Activated T-helper 17 cell treated with anti-CD3 and anti-CD28 coated beads, Interleukin-2, amount 50 U/mL, for 72 hours (primary cell): ENCODE results near the gene CHCHD10. TPM values are rescaled to one million over a fixed set of nuclear protein-coding genes. Genes with fewer than 3 reads are reported as not detected.

ENCODE experiments used
- ATAC-seq: fragments of 150-1000 bp; cut with Tn5 transposase; replicated peaks from 2 replicates; pipeline ENCODE4 v1.10.0; 2021; ENCODE audit warnings: mild to moderate bottlenecking, moderate library complexity
- H3K27ac Mint-ChIP-seq: one replicate; pipeline ENCODE4 v1.8.0; 2022; ENCODE audit warnings: mixed read lengths
- H3K27me3 Mint-ChIP-seq: one replicate; pipeline ENCODE4 v1.8.0; 2022; ENCODE audit warnings: mixed read lengths
- H3K36me3 Mint-ChIP-seq: one replicate; pipeline ENCODE4 v1.8.0; 2022; ENCODE audit warnings: low read depth, mild to moderate bottlenecking, mixed read lengths
- H3K4me1 Mint-ChIP-seq: one replicate; pipeline ENCODE4 v1.8.0; 2022; ENCODE audit warnings: mixed read lengths
- H3K4me3 Mint-ChIP-seq: one replicate; pipeline ENCODE4 v1.8.0; 2022; ENCODE audit warnings: mild to moderate bottlenecking, mixed read lengths
- H3K9me3 Mint-ChIP-seq: one replicate; pipeline ENCODE4 v1.8.0; 2022; ENCODE audit warnings: mixed read lengths
- total RNA-seq, 2 donors: library from RNA; stranded (reverse); gene quantifications; one replicate each; pipeline ENCODE4 v1.2.3, GENCODE V29; 2022

The CHCHD10 gene
- total RNA-seq = 100 to 1,000 TPM in 1 of 2 donors, 10 to 100 TPM in 1; 49.6 to 104 TPM

DNA sequence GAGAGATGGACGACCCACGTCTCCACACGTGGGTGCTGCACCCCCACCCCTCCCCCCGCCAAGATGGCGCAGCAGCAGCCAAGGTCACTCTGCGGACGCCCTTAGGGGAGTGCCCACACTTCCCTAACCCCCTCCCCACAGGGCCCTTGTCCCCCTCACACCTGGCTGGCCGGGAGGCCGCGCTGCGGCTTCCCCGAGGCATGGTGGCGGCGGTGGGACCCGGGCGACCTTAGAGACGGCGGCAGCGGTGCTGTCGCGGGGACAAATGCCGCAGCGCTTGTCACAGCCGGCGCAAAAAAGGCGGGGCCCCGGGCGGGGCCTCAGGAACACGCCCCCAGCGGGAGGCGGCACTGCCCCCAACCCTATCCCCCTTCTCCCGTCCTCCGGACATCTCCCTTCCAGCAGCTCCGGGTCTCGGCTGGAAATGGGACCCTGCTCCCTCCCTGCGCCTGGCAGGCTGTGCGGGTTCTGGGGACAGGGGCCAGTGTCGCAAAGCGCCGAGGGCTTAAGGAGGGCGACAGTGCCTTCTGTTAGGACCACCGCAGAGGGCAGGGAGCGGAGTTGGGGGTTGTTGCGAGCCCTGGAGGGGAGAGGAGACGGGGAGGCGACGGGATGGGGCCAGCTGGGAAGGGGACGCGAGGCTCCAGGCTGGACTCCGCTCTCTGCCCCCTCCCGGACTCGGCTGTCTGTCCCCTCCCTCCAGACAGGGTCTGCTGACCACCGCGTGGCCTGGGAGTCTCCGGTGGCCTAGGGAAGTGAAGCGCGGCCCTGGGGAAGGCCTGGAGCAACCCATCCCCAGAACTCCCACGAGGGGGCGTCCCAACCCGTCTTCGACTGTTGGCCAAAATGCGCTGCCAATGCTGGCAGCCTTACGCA lies at the start of gene CHCHD10:
TSS of gene CHCHD10 (minus strand) at position 300 of the 876 bp plus-strand sequence. CDS start at position 202, 98 bp downstream.
- Mint-ChIP-seq H3K4me1 (no peaks in the 10 kb centered on the region), H3K9me3 (no peaks in the 10 kb centered on the region), H3K36me3 (no peaks in the 10 kb centered on the region), H3K4me3 (peak within 1 kb of the TSS; percentile 76), H3K27ac (no peak within 1 kb of the TSS), H3K27me3 (no peaks in the 10 kb centered on the region)
- ATAC-seq = peak; percentile 79

- no peaks in the 10 kb centered on the region for H3K27me3 Mint-ChIP-seq
- peaks cover 6% of the 10 kb centered on the region for H3K4me1 Mint-ChIP-seq
- H3K36me3 Mint-ChIP-seq = peaks cover 88% of the 10 kb centered on the region
- no peaks in the 10 kb centered on the region for H3K9me3 Mint-ChIP-seq
- no peak for ATAC-seq
- no peak overlapping the region for H3K4me3 Mint-ChIP-seq
- H3K27ac Mint-ChIP-seq = peak overlapping the region; percentile 24
These were observed 49.4 kb upstream of the CHCHD10 start for GRCh38 chr22:23817146-23817545.

DNA sequence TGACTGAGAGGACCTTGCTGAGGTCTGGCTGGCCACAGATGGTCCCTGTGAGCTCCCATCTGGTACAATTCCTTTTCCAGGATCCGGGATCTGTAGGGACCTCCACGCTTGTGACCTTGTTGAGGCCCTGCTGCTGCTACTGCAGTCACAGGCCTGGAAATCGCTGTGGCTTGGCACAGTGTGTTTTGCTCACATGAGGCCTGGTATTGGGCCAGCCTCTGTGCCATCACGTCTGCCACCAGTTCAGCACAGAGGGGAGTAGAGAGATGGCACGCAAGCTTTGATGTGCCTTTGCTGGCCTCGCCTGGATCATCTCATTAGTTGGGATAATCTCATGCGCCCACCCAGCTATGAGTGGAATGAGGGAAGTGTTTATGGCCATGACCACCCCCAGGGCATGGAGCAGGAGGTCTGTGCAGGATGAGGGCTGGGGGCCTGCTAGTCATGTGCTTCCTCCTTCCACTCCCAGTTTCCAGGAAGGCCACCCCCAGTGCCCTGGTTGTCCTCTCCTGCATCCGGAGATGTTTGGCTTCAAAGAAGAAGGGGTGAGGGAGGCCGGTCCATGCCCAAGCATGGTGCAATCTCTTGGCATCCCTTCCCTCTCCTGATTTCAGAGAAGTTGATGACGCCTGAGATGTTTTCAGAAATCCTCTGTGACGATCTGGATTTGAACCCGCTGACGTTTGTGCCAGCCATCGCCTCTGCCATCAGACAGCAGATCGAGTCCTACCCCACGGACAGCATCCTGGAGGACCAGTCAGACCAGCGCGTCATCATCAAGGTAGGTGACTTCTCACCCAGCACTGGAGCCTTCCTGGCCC lies 48.6 kb upstream of the CHCHD10 start:
- no peak for ATAC-seq
- H3K36me3 Mint-ChIP-seq = peaks cover 85% of the 10 kb centered on the region
- H3K4me3 Mint-ChIP-seq = no peak overlapping the region
- no peaks in the 10 kb centered on the region for H3K27me3 Mint-ChIP-seq
- H3K4me1 Mint-ChIP-seq = peaks cover 6% of the 10 kb centered on the region
- H3K9me3 Mint-ChIP-seq = no peaks in the 10 kb centered on the region
- H3K27ac Mint-ChIP-seq = no peak overlapping the region

- Mint-ChIP-seq H3K9me3 (no peaks in the 10 kb centered on the region), H3K27me3 (no peaks in the 10 kb centered on the region), H3K27ac (no peak overlapping the region), H3K4me1 (peaks cover 4% of the 10 kb centered on the region), H3K36me3 (peaks cover 85% of the 10 kb centered on the region), H3K4me3 (no peak overlapping the region)
- no peak for ATAC-seq
These were observed 47.9 kb upstream of the CHCHD10 start for GRCh38 chr22:23815541-23816155.

- ATAC-seq = no peak
- no peaks in the 10 kb centered on the region for H3K27me3 Mint-ChIP-seq
- peaks cover 67% of the 10 kb centered on the region for H3K36me3 Mint-ChIP-seq
These were observed 44.6 kb upstream of the CHCHD10 start for GRCh38 chr22:23812378-23812777.

GRCh38 chr22:23806837-23807236 lies 39.1 kb upstream of the CHCHD10 start:
- no peak for ATAC-seq
- Mint-ChIP-seq H3K36me3 (peaks cover 81% of the 10 kb centered on the region), H3K4me1 (peaks cover 4% of the 10 kb centered on the region), H3K27me3 (no peaks in the 10 kb centered on the region), H3K9me3 (no peaks in the 10 kb centered on the region), H3K4me3 (no peak overlapping the region), H3K27ac (no peak overlapping the region)

More at GRCh38 chr22:23812378-23812777, 44.6 kb upstream of the CHCHD10 start:
- Mint-ChIP-seq H3K4me3 (no peak overlapping the region), H3K27ac (no peak overlapping the region), H3K4me1 (no peaks in the 10 kb centered on the region), H3K9me3 (no peaks in the 10 kb centered on the region)

- peaks cover 4% of the 10 kb centered on the region for H3K4me1 Mint-ChIP-seq
- H3K9me3 Mint-ChIP-seq = no peaks in the 10 kb centered on the region
- no peak overlapping the region for H3K27ac Mint-ChIP-seq
- no peak for ATAC-seq
- no peak overlapping the region for H3K4me3 Mint-ChIP-seq
- H3K36me3 Mint-ChIP-seq = peaks cover 81% of the 10 kb centered on the region
- H3K27me3 Mint-ChIP-seq = no peaks in the 10 kb centered on the region
These were observed 37.1 kb upstream of the CHCHD10 start for GRCh38 chr22:23804781-23805291.

GRCh38 chr22:23803001-23803819 lies 35.4 kb upstream of the CHCHD10 start:
- no peak for ATAC-seq
- Mint-ChIP-seq H3K4me1 (peaks cover 4% of the 10 kb centered on the region), H3K4me3 (no peak overlapping the region), H3K36me3 (peaks cover 92% of the 10 kb centered on the region), H3K9me3 (no peaks in the 10 kb centered on the region), H3K27me3 (no peaks in the 10 kb centered on the region), H3K27ac (peak overlapping the region; percentile 46)

GRCh38 chr22:23801886-23802377 lies 34.2 kb upstream of the CHCHD10 start:
- H3K4me3 Mint-ChIP-seq = no peak overlapping the region
- H3K27ac Mint-ChIP-seq = peak overlapping the region; percentile 46
- peaks cover 4% of the 10 kb centered on the region for H3K4me1 Mint-ChIP-seq
- no peaks in the 10 kb centered on the region for H3K27me3 Mint-ChIP-seq
- H3K36me3 Mint-ChIP-seq = peaks cover 91% of the 10 kb centered on the region
- ATAC-seq = no peak
- no peaks in the 10 kb centered on the region for H3K9me3 Mint-ChIP-seq

DNA sequence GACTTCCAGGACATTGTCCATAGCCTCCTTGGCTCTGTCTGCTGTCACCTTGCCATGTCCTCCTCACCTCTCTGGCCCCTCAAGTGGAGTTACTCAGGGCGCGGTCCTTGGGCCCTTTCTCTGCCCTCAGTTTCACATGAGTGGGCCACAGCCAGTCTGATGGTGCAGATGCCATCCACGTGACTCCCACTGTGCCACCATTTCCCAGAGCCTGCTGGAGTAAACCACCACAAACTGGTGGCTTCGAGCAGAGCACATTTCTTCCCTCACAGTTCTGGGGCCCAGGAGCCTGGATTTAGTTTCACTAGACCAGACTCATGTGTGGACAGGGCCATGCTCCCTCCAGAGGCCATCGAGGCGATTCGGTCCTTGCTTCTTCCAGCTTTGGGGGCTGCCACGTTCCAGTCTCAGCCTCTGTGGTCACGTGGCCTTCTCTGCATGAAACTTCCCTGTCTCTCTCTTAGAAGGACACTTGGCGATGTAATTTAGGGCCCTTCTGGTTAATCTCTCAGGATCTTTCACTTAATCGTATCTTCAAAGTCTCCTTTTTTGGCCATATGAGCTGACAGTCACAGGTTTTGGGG lies 33.6 kb upstream of the CHCHD10 start:
- Mint-ChIP-seq H3K4me3 (no peak overlapping the region), H3K36me3 (peaks cover 90% of the 10 kb centered on the region), H3K27ac (peak overlapping the region; percentile 46), H3K9me3 (no peaks in the 10 kb centered on the region), H3K4me1 (peaks cover 4% of the 10 kb centered on the region), H3K27me3 (no peaks in the 10 kb centered on the region)
- no peak for ATAC-seq

DNA sequence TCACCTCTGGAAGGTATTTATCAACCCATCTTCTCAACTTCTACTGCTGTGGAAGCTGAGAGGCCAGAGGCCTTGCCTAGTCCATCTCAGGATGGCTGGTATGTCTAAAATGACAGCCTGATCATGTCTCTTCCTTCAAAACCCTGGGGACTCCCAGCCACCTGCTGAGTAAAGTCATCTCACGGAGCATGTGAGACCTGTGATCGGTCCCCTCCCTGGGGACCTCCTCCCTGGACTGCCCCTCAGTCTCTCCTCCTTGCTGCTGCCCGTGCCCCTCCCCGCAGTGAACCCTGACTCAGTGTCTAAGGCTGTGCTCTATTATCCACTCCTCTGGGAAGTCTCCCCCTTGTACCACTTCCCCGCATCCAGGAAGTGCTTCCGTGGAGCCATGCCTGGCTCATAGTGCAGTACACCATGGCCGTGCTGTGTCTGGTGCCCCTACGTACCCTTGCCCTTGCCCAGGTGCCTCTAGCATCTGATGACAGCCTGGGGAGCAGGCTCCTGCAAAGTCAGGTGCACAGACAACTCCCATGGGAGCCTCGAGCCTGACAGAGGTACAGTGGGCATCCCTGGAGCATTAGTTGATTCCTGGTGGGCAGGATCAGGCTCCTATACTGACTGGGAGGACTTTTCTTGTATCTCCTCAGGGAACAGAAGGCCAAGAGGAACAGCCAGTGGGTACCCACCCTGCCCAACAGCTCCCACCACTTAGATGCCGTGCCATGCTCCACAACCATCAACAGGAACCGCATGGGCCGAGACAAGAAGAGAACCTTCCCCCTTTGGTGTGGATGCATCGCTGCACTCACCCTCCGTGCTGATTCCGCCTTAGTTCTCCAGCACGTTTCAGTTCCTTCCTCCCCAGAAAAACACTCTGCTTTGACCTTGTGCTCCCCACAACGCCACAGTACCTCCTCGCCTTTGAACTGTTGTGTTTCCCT lies 32.8 kb upstream of the CHCHD10 start:
- no peak overlapping the region for H3K27ac Mint-ChIP-seq
- peaks cover 4% of the 10 kb centered on the region for H3K4me1 Mint-ChIP-seq
- H3K27me3 Mint-ChIP-seq = no peaks in the 10 kb centered on the region
- ATAC-seq = no peak
- no peak overlapping the region for H3K4me3 Mint-ChIP-seq
- H3K9me3 Mint-ChIP-seq = no peaks in the 10 kb centered on the region
- peaks cover 90% of the 10 kb centered on the region for H3K36me3 Mint-ChIP-seq

DNA sequence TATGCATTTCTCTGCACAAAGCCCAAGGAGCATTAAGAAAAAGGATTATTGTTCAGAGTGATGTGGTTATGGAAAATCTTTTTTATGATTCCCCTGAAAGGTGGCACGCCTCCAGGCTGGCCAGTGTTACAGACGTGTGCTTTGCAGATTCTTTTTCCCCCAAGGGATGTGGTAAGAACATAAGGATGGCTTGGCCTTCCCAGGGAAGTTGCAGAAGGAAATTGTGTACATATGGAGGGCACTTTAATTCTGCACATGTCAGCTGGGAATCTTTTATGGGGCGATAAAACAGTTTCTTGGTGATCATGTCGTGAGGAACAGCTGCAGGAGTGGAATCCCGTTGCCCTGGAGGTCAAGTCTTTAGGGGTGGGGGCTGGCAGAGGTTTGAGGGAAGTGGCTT lies 28.7 kb upstream of the CHCHD10 start:
- no peaks in the 10 kb centered on the region for H3K4me1 Mint-ChIP-seq
- H3K27me3 Mint-ChIP-seq = no peaks in the 10 kb centered on the region
- peaks cover 85% of the 10 kb centered on the region for H3K36me3 Mint-ChIP-seq
- H3K9me3 Mint-ChIP-seq = no peaks in the 10 kb centered on the region
- H3K4me3 Mint-ChIP-seq = no peak overlapping the region
- no peak overlapping the region for H3K27ac Mint-ChIP-seq
- ATAC-seq = no peak
